ENCODE results near the gene CRTAC1. TPM values are rescaled to one million over a fixed set of nuclear protein-coding genes. Genes with fewer than 3 reads are reported as not detected.

The CRTAC1 gene
- total and polyA plus RNA-seq, 12 donors = 0.22 to 12.4 (median 1.4) TPM

- intact Hi-C loops (cut with DNase I) = no loop called here
- no peak for TF ChIP-seq CTCF (IDR thresholded peaks at IDR 0.05)
- no peaks in the 10 kb centered on the region for H3K4me1 ChIP-seq
- H3K9me3 ChIP-seq = no peaks in the 10 kb centered on the region
- peaks cover 0 to 13% (median 4%) of the 10 kb centered on the region in 7 donors for H3K27me3 ChIP-seq
- DNase-seq (no peak), ATAC-seq (no peak)
- H3K4me3 ChIP-seq = no peak overlapping the region
- 16 to 20% methylated on average over 2 of the region's 2 CpGs for WGBS, 2 donors
- H3K27ac ChIP-seq = no peak overlapping the region
- no peaks in the 10 kb centered on the region for H3K36me3 ChIP-seq
Observed at GRCh38 chr10:97991871-97992270, 38.5 kb downstream of the CRTAC1 start.

DNA sequence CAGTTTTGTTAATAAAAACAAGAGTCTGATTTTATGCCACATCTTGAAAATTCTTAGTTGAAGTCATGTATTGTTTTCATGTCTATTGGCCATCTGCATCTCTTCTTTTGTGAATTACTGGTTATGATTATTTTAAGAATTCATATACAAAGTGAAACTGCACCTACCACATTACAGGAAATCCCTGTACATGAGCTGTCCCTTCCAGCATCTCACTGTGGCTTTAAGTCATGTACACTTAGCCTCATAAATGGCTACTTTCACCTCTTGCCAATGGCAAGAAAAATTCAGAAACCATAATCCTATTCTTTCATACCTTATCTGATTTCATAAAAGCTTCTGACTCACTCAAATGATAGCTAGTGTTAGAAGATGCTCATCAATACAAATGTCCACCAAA is 48.6 kb downstream of the CRTAC1 start:
- intact Hi-C loops (cut with DNase I) = no loop called here

DNA sequence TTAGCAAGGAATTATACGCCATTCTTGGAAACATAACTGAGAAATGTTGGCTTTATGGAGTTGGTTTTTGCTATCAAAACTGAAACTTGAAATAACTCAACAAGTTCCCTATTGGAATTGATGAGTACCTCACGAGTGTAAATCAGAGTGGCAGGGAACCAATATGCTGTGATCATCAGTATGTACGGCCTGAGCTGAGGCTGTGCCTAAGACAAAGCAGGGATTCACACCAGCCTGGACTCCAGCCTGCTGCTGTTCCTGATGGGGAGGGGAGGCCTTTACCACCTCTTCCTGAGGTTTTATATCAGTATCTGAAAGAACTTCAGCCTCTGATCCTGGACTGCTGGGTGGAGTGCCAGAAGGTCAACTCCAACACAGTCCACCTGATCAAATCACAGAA is 52.7 kb downstream of the CRTAC1 start:
- no peaks in the 10 kb centered on the region for H3K9me3 ChIP-seq
- H3K27ac ChIP-seq = no peak overlapping the region
- intact Hi-C loops (cut with DNase I) = loop anchor here in 1 of 10 donors (5.0 kb wide), 1 partner anchor 50 kb away; no protein-coding TSS in a partner anchor
- H3K4me1 ChIP-seq = peaks cover 0 to 3% (median 0%) of the 10 kb centered on the region in 9 donors
- TF ChIP-seq CTCF (IDR thresholded peaks at IDR 0.05) = no peak
- H3K4me3 ChIP-seq = no peak overlapping the region
- ATAC-seq = no peak
- H3K36me3 ChIP-seq = no peaks in the 10 kb centered on the region
- H3K27me3 ChIP-seq = peaks cover 0 to 95% (median 69%) of the 10 kb centered on the region in 7 donors
- 69 to 76% methylated on average over 3 of the region's 3 CpGs for WGBS, 2 donors
- DNase-seq = no peak

More for the DNA sequence above, 48.6 kb downstream of the CRTAC1 start:
- Histone ChIP-seq H3K27me3 (peaks cover 0 to 60% (median 35%) of the 10 kb centered on the region in 7 donors), H3K36me3 (no peaks in the 10 kb centered on the region), H3K4me1 (no peaks in the 10 kb centered on the region), H3K9me3 (no peaks in the 10 kb centered on the region), H3K27ac (no peak overlapping the region), H3K4me3 (no peak overlapping the region)
- ATAC-seq (no peak), DNase-seq (no peak)
- TF ChIP-seq CTCF (IDR thresholded peaks at IDR 0.05) = no peak

DNA sequence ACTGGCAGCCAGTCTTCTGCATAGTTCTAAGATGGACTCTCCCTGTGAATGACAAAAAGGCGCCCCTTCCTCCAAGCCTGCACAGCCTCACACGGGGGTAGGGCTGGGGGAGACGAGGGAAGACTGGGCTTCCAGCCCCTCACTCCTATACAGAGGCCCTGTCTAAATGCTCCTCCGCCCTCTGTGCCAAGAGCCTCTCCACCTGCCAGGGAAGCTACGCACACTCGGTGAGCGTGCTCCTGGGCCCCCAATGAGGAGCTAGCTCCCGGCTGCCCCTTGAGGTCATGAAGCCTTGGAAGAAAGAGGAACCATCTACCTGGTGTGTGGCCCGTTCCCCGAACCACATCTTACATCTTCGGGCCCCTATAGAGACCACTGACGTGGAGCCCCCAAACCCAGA is 54.8 kb downstream of the CRTAC1 start:
- Histone ChIP-seq H3K27ac (no peak overlapping the region), H3K27me3 (peaks cover 5 to 95% (median 80%) of the 10 kb centered on the region in 7 donors), H3K9me3 (peaks cover 0 to 6% (median 0%) of the 10 kb centered on the region in 11 donors), H3K4me3 (no peak overlapping the region), H3K36me3 (no peaks in the 10 kb centered on the region), H3K4me1 (peaks cover 0 to 3% (median 0%) of the 10 kb centered on the region in 9 donors)
- intact Hi-C loops (cut with DNase I) = loop anchor here in 1 of 10 donors (5.0 kb wide), 1 partner anchor 48 kb away; no protein-coding TSS in a partner anchor
- TF ChIP-seq CTCF (IDR thresholded peaks at IDR 0.05) = no peak
- ATAC-seq (no peak), DNase-seq (no peak)
- WGBS, 2 donors = 85 to 88% methylated on average over 12 of the region's 12 CpGs
